ENCODE measurements around the gene GLYATL1B. TPM values are rescaled to one million over a fixed set of nuclear protein-coding genes. Genes with fewer than 3 reads are reported as not detected.
"Not testable (repeated sequence)": the region's sequence is repeated elsewhere in the genome, so short reads cannot be mapped to it uniquely, and the experiment has no call there.

GLYATL1B gene
- total and polyA plus RNA-seq, 3 experiments from 2014 or later = not detected

GRCh38 chr11:59102259-59102765 is 16.2 kb downstream of the GLYATL1B start:
- peak overlapping the region; percentile 62 to 87 (median 76) for H3K4me3 Mint-ChIP-seq
- H3K27ac Mint-ChIP-seq = peak overlapping the region in 1 of 8 donors; percentile 24
- peak in 4 of 5 donors; percentile 10 to 51 (median 22) for DNase-seq
- Histone ChIP-seq H3K4me3 (ENCODE audit: low read length) (peak overlapping the region; percentile 61), H3K4me1 (ENCODE audit: insufficient read depth, low read length) (peaks cover 14% of the 10 kb centered on the region), H3K27me3 (ENCODE audit: insufficient read depth, low read length, poor library complexity, severe bottlenecking) (no peaks in the 10 kb centered on the region), H3K36me3 (ENCODE audit: insufficient read depth, low read length) (no peaks in the 10 kb centered on the region), H3K27ac (ENCODE audit: low read depth, low read length) (no peak overlapping the region), H3K9me3 (ENCODE audit: low read length) (no peaks in the 10 kb centered on the region)
- H3K36me3 Mint-ChIP-seq = peaks cover 0 to 2% (median 0%) of the 10 kb centered on the region in 3 donors
- peaks cover 24 to 31% (median 30%) of the 10 kb centered on the region in 3 donors for H3K4me1 Mint-ChIP-seq
- ChIA-PET POLR2A (no interaction called here), CTCF (interaction anchor here (2.2 kb wide), 1 partner anchor 69 kb away, joined by 4 read pairs; the partner anchor contains the start of gene DTX4)
- H3K27me3 Mint-ChIP-seq = peaks cover 29 to 51% of the 10 kb centered on the region in 2 donors
- no peaks in the 10 kb centered on the region for H3K9me3 Mint-ChIP-seq

- POLR2A ChIA-PET = no interaction called here
- H3K27me3 Mint-ChIP-seq = peaks cover 13 to 16% of the 10 kb centered on the region in 2 donors
- Histone ChIP-seq H3K4me1 (ENCODE audit: insufficient read depth, low read length) (peaks cover 18% of the 10 kb centered on the region), H3K27ac (ENCODE audit: low read depth, low read length) (no peak within 1 kb of the TSS), H3K4me3 (ENCODE audit: low read length) (peak within 1 kb of the TSS; percentile 63), H3K27me3 (ENCODE audit: insufficient read depth, low read length, poor library complexity, severe bottlenecking) (no peaks in the 10 kb centered on the region), H3K36me3 (ENCODE audit: insufficient read depth, low read length) (no peaks in the 10 kb centered on the region), H3K9me3 (ENCODE audit: low read length) (no peaks in the 10 kb centered on the region)
- peak within 1 kb of the TSS; percentile 78 to 94 (median 88) for H3K4me3 Mint-ChIP-seq
- peaks cover 31 to 45% (median 41%) of the 10 kb centered on the region in 3 donors for H3K4me1 Mint-ChIP-seq
- CTCF ChIA-PET = interaction anchor here (1.1 to 1.9 kb wide), 5 partner anchors 10 to 51 kb away, joined by 4 to 8 read pairs (median 8); no protein-coding TSS in a partner anchor
- no peaks in the 10 kb centered on the region for H3K36me3 Mint-ChIP-seq
- peak; percentile 20 to 71 (median 38) for DNase-seq
- H3K9me3 Mint-ChIP-seq = no peaks in the 10 kb centered on the region
- H3K27ac Mint-ChIP-seq = peak within 1 kb of the TSS in 6 of 8 donors; percentile 43 to 91 (median 69)
These were observed 20.5 kb downstream of the GLYATL1B start, which contains the start of gene FAM111B for GRCh38 chr11:59106363-59107336. Gene FAM111B (plus strand): TSS chr11:59107237. CDS start chr11:59109626, 2,389 bp downstream.

GRCh38 chr11:59107721-59108120 is 21.6 kb downstream of the GLYATL1B start:
- H3K27ac ChIP-seq (ENCODE audit: low read depth, low read length); H3K9me3 ChIP-seq (ENCODE audit: low read length); H3K9me3 Mint-ChIP-seq; H3K36me3 ChIP-seq (ENCODE audit: insufficient read depth, low read length); POLR2A ChIA-PET; H3K36me3 Mint-ChIP-seq; H3K27me3 ChIP-seq (ENCODE audit: insufficient read depth, low read length, poor library complexity, severe bottlenecking): not testable (repeated sequence)
- CTCF ChIA-PET = interaction anchor here (1.1 to 1.7 kb wide), 3 partner anchors 28 to 54 kb away, joined by 4 to 6 read pairs (median 4); no protein-coding TSS in a partner anchor
- DNase-seq = peak in 1 of 5 donors; percentile 44
- Histone ChIP-seq H3K4me3 (ENCODE audit: low read length) (peak overlapping the region; percentile 50), H3K4me1 (ENCODE audit: insufficient read depth, low read length) (peaks cover 18% of the 10 kb centered on the region)
- peak overlapping the region; percentile 78 to 94 (median 88) for H3K4me3 Mint-ChIP-seq
- peaks cover 24 to 37% (median 31%) of the 10 kb centered on the region in 3 donors for H3K4me1 Mint-ChIP-seq
- peaks cover 6 to 10% of the 10 kb centered on the region in 2 donors for H3K27me3 Mint-ChIP-seq
- peak overlapping the region in 6 of 8 donors; percentile 5 to 91 (median 42) for H3K27ac Mint-ChIP-seq

GRCh38 chr11:59112494-59112893 is 26.4 kb downstream of the GLYATL1B start:
- Mint-ChIP-seq H3K27me3 (no peaks in the 10 kb centered on the region), H3K9me3 (peaks cover 0 to 14% (median 1%) of the 10 kb centered on the region in 5 donors), H3K4me1 (peaks cover 8 to 20% (median 12%) of the 10 kb centered on the region in 3 donors), H3K4me3 (no peak overlapping the region), H3K27ac (no peak overlapping the region), H3K36me3 (peaks cover 0 to 11% (median 0%) of the 10 kb centered on the region in 3 donors)
- H3K36me3 ChIP-seq (ENCODE audit: insufficient read depth, low read length) = no peaks in the 10 kb centered on the region
- no peak for DNase-seq
- ChIA-PET POLR2A (no interaction called here), CTCF (no interaction called here)
- peaks cover 2% of the 10 kb centered on the region for H3K4me1 ChIP-seq (ENCODE audit: insufficient read depth, low read length)
- no peaks in the 10 kb centered on the region for H3K9me3 ChIP-seq (ENCODE audit: low read length)
- no peak overlapping the region for H3K27ac ChIP-seq (ENCODE audit: low read depth, low read length)
- H3K27me3 ChIP-seq (ENCODE audit: insufficient read depth, low read length, poor library complexity, severe bottlenecking) = no peaks in the 10 kb centered on the region
- no peak overlapping the region for H3K4me3 ChIP-seq (ENCODE audit: low read length)

- Histone ChIP-seq H3K27ac (ENCODE audit: low read depth, low read length) (no peak overlapping the region), H3K4me3 (ENCODE audit: low read length) (no peak overlapping the region), H3K9me3 (ENCODE audit: low read length) (no peaks in the 10 kb centered on the region), H3K4me1 (ENCODE audit: insufficient read depth, low read length) (no peaks in the 10 kb centered on the region), H3K36me3 (ENCODE audit: insufficient read depth, low read length) (no peaks in the 10 kb centered on the region), H3K27me3 (ENCODE audit: insufficient read depth, low read length, poor library complexity, severe bottlenecking) (no peaks in the 10 kb centered on the region)
- Mint-ChIP-seq H3K27me3 (no peaks in the 10 kb centered on the region), H3K27ac (no peak overlapping the region), H3K9me3 (peaks cover 6 to 32% (median 17%) of the 10 kb centered on the region in 5 donors), H3K36me3 (peaks cover 0 to 22% (median 1%) of the 10 kb centered on the region in 3 donors), H3K4me3 (no peak overlapping the region), H3K4me1 (peaks cover 0 to 9% (median 0%) of the 10 kb centered on the region in 3 donors)
- DNase-seq = no peak
- ChIA-PET CTCF (interaction anchor here (1.5 kb wide), 1 partner anchor 21 kb away, joined by 5 read pairs; no protein-coding TSS in a partner anchor), POLR2A (no interaction called here)
These were observed 28.2 kb downstream of the GLYATL1B start for GRCh38 chr11:59114344-59114743.

- DNase-seq = no peak
- POLR2A ChIA-PET = no interaction called here
- H3K4me1 ChIP-seq (ENCODE audit: insufficient read depth, low read length) = no peaks in the 10 kb centered on the region
- peaks cover 8 to 34% (median 17%) of the 10 kb centered on the region in 5 donors for H3K9me3 Mint-ChIP-seq
- peaks cover 0 to 24% (median 2%) of the 10 kb centered on the region in 3 donors for H3K36me3 Mint-ChIP-seq
- H3K4me3 Mint-ChIP-seq = no peak overlapping the region
- no peaks in the 10 kb centered on the region for H3K36me3 ChIP-seq (ENCODE audit: insufficient read depth, low read length)
- CTCF ChIA-PET = no interaction called here
- H3K27ac Mint-ChIP-seq = no peak overlapping the region
- H3K27me3 Mint-ChIP-seq = peaks cover 0 to under 1% of the 10 kb centered on the region in 2 donors
- no peak overlapping the region for H3K4me3 ChIP-seq (ENCODE audit: low read length)
- H3K27ac ChIP-seq (ENCODE audit: low read depth, low read length) = no peak overlapping the region
- no peaks in the 10 kb centered on the region for H3K9me3 ChIP-seq (ENCODE audit: low read length)
- no peaks in the 10 kb centered on the region for H3K27me3 ChIP-seq (ENCODE audit: insufficient read depth, low read length, poor library complexity, severe bottlenecking)
- peaks cover 0 to 9% (median 0%) of the 10 kb centered on the region in 3 donors for H3K4me1 Mint-ChIP-seq
These were observed 29.4 kb downstream of the GLYATL1B start for GRCh38 chr11:59115553-59115952.

- peaks cover 0 to 4% (median 0%) of the 10 kb centered on the region in 3 donors for H3K4me1 Mint-ChIP-seq
- H3K27me3 ChIP-seq (ENCODE audit: insufficient read depth, low read length, poor library complexity, severe bottlenecking) = no peaks in the 10 kb centered on the region
- H3K9me3 Mint-ChIP-seq = peaks cover 8 to 34% (median 17%) of the 10 kb centered on the region in 5 donors
- H3K36me3 ChIP-seq (ENCODE audit: insufficient read depth, low read length) = no peaks in the 10 kb centered on the region
- H3K27ac Mint-ChIP-seq = peak overlapping the region in 1 of 8 donors; percentile 51
- CTCF ChIA-PET = no interaction called here
- peaks cover 0 to 24% (median 2%) of the 10 kb centered on the region in 3 donors for H3K36me3 Mint-ChIP-seq
- H3K4me3 Mint-ChIP-seq = no peak overlapping the region
- no peak for DNase-seq
- H3K27ac ChIP-seq (ENCODE audit: low read depth, low read length) = no peak overlapping the region
- no peaks in the 10 kb centered on the region for H3K4me1 ChIP-seq (ENCODE audit: insufficient read depth, low read length)
- no peaks in the 10 kb centered on the region for H3K9me3 ChIP-seq (ENCODE audit: low read length)
- H3K27me3 Mint-ChIP-seq = peaks cover 0 to 1% of the 10 kb centered on the region in 2 donors
- POLR2A ChIA-PET = no interaction called here
- H3K4me3 ChIP-seq (ENCODE audit: low read length) = no peak overlapping the region
These were observed 31.7 kb downstream of the GLYATL1B start for GRCh38 chr11:59117774-59118173.
